ENCODE data around the gene ACAP3.
"Not testable (repeated sequence)": the region's sequence is repeated elsewhere in the genome, so short reads cannot be mapped to it uniquely, and the experiment has no call there.

The ACAP3 gene

DNA sequence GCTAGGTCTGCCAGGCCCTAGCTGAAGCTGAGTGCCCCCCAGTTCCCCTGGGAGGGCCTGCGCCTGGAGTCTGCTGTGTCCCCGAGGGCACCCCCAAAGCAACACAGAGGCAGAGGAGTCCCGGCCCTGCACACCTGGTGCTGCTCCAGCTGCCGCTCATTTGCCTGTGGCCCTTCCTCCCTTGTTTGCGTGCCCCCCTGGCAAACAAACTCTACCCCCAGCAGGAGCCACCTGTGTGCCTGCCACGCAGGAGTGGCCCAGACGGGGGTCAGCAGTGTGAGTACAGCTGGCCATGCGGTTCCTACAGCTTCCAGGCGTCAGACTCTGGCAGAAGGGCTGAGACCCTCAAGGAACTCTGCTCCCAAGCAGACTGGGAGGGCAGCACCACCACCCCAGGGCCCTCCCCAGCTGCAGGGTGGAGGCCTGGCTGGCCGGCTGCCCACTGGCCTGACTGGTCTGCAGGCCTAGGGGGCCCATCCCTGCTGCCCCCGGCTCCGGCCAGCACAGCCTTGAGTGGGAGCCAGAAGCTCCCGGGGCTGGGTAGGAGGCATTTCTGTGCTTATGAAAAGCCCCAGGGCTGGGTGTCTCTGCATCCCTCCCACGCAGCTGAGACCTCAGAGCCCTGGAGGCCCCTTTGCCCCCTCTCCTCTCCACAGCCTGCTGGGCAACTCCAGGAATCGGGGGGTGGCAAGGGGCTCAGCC lies 22.8 kb upstream of the ACAP3 start:
- DNase-seq: no peak

DNA sequence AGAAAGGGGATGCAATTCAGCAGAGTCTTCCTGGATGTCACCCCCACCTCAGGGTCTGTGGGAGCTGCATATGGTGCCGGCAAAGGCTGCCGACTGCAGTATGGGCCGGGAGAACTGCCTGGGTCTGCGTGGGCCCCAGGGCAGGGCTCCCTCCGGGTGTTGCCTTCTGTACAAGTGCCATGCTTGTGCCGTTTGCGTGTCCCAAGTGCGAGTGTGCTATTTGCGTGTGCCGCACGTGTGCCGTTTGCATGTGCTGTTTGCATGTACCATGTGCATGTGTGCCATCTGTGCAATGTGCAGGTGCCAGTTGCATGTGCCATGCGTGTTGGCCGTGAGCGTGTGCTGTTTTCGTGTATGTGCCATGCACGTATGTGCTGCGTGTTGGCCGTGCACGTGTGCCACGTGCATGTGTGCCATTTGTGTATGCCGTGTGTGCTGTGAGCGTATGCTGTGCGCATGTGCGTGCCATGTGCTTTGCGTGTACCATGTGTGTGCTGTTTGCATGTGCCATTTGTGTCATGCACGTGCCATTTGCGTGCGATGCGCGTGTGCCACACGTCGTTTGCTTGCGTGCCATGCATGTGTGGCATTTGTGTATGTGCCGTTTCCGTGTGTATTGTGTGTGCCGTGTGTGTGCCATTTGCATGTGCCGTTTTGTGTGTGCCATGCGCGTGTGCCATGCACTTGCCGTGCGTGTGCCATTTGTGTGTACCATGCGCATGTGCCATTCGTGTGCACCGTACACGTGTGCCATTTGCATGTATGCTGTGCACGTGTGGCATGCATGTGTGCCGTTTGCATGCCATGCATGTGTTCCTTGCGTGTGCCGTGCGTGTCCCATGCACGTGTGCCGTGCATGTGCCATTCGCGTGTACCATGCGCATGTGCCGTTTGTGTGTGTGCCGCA lies 21.8 kb upstream of the ACAP3 start:
- DNase-seq: no peak

DNA sequence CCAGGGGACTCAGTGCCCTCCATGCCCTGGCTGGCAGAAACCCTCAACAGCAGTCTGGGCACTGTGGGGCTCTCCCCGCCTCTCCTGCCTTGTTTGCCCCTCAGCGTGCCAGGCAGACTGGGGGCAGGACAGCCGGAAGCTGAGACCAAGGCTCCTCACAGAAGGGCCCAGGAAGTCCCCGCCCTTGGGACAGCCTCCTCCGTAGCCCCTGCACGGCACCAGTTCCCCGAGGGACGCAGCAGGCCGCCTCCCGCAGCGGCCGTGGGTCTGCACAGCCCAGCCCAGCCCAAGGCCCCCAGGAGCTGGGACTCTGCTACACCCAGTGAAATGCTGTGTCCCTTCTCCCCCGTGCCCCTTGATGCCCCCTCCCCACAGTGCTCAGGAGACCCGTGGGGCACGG lies 20.5 kb upstream of the ACAP3 start:
- DNase-seq: no peak

DNA sequence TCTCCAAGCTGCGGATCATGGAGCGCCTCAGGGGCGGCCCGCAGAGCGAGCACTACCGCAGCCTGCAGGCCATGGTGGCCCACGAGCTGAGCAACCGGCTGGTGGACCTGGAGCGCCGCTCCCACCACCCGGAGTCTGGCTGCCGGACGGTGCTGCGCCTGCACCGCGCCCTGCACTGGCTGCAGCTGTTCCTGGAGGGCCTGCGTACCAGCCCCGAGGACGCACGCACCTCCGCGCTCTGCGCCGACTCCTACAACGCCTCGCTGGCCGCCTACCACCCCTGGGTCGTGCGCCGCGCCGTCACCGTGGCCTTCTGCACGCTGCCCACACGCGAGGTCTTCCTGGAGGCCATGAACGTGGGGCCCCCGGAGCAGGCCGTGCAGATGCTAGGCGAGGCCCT lies 19.6 kb upstream of the ACAP3 start:
- DNase-seq: no peak

DNA sequence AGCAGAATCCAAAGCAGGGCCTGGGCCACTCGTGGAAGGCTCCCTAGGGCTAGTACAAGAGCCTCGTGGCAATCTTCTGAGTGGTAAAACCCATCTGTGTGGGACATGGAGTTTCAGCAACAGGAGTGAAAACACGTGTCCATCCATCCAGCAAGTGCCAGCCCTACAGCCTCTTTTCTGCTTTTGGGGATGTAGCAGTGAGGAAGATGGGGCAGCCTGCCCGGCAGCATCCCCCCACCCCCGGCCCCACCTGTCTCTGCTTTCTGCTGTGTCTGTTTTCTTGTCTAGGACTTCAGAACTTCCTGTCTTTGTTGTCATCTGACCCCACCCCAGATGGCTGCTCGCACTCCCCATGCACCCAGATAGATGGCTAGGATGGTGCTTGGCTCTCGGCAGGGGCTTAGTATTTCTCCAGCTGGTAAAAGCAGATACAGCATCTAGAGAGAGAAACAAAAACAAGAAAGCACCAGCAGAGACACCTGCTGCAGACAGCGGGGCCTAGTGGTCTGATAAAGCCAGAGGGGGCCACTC lies 18.4 kb upstream of the ACAP3 start:
- DNase-seq: no peak

DNA sequence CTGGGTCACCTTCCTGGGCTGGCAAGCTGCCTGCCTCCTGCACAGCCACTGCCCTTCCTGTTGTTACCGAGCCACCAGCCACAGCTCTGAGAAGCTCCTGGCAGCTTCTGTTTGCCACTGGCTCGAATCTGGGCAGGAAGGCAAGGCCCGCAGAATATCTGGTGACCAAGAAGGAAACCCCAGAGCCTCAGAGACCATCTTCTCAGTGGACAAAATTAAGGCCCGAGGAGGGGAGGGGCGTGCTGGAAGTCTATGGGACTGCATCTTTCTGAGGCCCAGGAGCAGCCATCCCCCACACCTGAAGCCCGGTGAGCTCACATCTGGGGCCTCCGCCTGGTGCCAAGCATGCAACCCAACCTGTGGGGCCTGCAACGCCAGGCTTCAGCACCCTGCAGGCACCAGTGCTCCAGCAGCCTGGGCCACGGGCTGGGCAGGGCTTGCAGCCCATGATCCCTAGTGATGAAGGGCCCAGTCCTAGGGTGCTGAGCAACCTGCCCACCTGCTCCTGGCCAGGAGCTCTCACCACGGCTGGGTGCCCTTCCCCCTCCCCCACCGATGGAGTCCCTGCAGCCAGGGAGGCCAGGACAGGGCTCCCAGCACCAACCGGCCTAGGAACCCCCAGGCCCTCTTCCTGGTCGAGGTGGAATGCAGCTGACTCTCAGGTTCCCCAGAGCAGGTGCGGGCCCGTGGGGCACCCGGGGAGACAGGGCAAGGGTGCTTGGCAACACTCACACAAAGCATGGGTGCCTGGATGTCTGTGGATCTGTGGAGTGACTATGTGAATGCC lies 17.8 kb upstream of the ACAP3 start:
- DNase-seq: no peak

DNA sequence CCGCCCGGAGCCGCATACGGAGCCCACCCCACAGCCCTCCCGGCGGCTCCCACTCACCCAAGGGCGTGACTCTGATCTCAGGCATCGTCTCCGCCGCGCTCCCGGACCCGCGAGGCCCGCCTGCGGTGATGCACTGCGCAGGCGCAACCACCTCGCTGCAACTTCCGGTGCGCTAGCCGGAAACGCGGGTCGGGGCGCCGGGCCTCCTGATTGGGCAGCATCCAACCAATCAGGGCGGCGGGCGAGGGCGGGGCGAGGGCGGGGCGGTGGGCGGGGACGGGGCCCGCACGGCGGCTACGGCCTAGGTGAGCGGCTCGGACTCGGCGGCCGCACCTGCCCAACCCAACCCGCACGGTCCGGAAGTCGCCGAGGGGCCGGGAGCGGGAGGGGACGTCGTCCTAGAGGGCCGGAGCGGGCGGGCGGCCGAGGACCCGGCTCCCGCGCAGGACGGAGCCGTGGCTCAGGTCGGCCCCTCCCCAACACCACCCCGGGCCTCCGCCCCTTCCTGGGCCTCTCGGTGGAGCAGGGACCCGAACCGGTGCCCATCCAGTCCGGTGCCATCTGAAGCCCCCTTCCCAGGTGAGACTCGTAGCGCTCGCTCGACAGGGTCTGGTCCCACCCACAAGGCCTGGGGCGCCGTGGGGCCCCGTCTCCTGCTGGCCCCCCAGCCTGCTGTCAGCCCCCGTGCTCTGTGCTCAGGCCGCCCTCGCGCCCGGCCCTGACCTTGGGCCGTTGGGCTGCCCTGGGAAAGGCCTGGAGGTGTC lies 17.0 kb upstream of the ACAP3 start, which contains the start of the genes CPTP and INTS11:
TSS of gene CPTP (plus strand) at position 279 of the 764 bp plus-strand sequence. CDS start 2,109 bp downstream, outside the sequence.
TSS of gene INTS11 (minus strand) at position 137 of the 764 bp plus-strand sequence. CDS start at position 85, 52 bp downstream.
- peak; percentile 95 for DNase-seq

DNA sequence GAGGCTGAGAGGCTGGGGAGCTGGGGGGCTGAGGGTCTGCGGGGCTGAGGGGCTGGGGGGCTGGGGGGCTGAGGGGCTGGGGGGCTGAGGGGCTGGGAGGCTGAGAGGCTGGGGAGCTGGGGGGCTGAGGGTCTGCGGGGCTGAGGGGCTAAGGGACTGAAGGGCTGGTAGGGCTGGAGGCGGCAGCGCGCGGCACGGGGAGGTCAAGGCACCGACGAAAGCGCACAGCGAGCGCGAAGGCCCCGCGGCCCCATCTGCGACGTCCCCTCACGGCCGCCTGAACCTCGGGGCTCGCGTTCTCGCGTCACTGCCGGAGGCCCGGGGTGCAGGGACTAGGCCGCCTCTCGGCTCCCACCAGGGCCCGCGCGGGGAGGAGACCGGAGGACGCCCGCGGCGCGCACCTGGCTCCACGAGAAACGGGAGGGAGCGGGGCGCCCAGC lies 16.4 kb upstream of the ACAP3 start:
- no peak for DNase-seq

DNA sequence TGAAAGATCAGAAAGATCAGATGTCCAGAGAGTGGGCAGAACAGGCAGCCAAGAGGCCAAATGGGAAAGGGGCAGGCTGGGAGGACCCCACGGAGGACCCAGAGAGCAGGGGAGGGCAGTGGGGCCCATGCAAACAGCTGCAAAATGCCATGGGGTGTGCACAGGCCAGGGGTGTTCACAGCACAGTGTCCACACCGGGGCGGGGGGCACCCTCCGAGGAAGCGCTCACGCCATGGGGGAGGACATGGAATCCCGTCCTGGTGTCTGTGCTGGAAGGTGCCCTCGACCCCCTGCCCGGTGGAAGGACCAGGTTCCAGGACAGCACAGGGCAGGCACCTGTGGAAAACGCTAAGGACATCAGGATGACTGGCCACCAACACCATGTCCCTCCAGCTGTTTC lies 15.2 kb upstream of the ACAP3 start:
- DNase-seq: no peak

DNA sequence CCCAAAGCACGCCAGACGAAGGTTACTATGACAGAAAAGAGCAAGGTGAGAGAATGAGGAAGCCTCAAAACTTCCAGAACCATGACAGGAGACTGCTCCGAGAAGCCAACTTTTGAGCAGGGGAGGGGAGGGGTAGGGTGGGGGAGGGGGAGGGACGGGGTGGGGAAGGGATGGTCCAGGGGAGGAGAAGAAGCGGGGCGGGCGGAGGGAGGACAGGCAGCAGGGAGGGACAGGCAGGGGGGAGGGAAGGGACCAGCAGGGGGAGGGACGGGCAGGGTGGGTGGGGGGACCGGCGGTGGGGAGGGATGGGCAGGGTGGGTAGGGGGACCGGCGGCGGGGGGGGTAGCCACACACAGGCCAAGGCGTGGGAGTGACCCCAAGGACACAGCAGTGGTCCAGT lies 14.7 kb upstream of the ACAP3 start:
- DNase-seq: no peak

DNA sequence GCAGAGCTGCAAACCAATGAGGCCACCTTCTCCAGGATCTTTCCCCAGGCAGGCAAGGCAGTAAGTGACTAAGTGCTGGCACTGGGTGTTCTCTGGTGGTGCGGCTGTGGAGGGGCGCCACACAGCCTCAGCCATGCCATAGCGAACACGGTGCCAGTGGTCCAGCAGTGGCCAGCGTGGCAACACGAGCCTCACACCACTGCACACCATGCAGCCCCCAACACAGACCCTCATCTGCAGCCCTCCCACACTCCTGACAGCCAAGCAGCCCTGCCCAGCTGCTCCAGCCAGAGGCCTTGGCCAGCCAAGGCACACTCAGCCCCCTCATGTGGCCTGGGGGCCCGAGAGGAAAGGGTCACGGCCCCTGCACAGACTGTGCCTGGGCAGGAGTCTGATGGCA lies 13.7 kb upstream of the ACAP3 start:
- no peak for DNase-seq

DNA sequence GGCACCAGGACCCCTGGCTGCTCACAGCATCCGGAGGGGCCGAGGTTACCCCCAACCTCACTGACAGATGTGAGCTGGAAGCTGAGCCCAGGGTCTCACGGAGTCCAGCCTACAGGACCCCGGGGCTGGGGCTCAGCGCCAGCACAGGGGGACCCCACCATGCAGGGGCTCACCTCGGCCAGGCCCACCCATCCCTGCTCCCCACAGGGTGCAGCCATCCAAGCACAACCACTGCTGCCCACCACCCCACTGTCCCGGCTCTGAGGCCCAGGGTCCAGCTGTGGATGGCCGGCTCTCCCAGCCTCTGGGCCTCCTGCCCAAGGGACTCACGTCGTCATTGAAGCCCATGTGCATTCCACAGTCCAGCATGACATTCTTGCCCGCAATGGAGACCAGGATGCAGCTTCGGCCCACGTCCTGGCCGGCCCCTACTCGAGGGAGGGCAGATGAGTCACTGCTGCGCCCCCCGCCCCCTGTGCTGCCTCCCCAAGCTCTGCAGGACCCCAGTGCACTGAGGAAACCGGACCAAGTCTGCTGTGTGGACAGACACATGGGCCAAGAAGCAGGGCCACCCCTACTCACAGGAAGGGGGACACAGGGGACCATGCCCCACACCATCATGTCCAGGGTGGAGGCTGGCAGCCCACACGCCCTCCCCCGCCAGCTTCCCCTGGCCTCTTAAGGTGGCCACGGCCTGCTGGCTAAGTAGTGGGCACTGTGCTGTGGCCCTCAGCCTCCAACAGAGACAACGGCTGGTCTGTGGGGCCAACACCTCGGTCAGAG lies 13.1 kb upstream of the ACAP3 start:
- DNase-seq: no peak

DNA sequence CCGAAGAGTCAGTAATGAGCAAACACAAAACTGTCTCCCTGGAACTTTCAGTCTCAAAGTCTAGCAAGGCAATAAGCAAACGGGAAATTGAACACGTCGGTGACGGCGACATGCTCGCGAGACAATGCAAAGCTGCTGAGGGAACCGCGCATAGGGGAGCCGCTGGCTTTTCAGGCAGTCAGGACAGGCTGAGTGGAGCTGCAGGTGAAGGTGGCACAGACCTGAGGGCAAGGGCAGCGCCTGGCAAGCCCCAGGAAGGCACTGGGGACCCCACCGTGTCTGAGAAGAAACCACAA lies 11.9 kb upstream of the ACAP3 start:
- no peak for DNase-seq

DNA sequence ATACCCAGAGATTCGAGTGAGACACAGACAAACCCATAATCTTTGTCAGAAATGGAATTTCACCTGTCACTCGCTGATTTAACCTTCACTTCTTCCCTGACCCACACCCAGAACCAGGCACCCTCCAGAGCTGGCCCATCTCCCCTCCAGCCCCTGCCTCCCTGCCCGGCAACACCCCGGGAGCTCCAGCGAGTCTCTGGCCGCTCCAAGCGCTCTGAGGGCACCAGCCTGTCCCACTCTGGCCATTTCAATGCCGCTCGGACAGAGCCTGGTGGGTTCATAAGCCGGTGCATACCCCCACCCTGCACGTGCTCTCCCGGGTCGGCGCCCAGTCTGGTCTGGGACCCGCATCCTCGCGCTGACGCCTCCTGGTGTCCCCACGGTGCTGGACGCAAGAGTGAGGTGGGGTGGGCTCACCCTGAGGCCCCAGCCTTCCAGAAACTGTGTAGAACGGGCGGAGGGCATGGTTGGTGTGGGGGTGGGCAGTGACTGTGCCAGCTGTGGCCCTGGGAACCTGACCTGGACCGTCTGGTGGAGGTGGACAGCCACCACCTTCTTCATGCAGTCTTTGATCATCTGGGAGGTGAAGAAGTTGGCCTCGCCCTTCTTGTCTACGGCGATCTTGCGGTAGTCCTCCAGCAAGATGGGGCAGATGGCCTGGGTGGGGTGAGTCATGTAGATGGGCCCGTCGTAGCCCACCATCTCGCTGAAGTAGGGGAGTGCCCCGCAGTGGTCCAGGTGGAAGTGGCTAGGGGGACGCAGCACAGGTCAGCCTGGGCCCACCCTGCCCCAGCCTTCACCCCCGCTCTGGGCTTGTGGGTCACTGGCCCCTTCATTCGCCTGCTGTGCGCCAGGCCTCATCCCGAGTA lies 11.3 kb upstream of the ACAP3 start:
- no peak for DNase-seq

DNA sequence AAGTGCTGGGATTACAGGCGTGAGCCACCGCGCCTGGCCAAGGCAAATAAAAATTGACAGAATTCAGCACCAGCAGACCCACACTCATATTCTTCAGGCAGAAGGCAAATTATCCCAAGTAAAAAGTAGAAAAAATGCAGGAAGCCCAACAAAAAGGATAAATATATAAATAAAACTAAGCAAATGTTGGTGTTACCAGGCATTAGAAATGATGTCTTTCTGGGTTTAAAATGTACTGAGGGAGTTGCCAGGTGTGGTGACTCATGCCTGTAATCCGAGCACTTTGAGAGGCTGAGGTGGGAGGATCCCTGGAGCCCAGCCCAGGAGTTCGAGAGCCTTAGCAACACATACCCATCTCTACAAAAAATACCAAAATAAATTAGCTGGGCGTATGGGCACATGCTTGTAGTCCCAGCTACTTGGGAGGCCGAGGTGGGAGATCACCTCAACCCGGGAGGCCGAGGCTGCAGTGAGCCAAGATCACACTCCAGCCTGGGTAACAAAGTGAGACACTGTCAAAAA lies 10.5 kb upstream of the ACAP3 start:
- DNase-seq: no peak

DNA sequence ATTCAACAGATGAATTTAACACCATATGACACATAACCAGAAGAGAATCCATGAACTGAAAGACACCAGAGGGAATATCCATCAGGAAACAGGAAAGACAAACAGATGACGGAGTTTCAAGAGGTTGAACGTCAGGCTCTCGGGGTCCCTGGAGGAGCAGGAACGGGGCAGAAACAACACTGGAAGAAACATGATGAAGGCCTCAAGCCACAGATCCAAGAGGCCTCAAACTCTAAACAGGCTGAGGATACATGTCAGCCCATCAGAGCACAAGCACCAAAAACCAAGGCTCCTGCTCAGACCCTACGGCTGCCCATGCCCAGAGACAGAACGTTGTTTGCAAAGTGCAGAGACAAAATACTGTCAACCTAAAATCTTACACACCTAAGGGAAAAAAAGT lies 9.7 kb upstream of the ACAP3 start:
- no peak for DNase-seq

DNA sequence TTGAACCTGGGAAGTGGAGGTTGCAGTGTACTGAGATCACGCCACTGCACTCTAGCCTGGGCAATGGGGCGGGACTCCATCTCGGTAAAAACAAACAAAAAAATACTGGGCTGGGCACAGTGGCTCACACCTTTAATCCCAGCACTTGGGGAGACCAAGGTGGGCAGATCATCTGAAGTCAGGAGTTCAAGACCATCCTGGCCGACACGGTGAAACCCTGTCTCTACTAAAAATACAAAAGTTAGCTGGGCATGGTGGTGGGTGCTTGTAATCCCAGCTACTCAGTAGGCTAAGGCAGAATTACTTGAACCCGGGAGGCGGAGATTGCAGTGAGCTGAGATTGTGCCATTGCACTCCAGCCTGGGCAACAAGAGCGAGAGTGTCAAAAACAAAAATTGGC lies 8.5 kb upstream of the ACAP3 start:
- not testable (repeated sequence) for DNase-seq

DNA sequence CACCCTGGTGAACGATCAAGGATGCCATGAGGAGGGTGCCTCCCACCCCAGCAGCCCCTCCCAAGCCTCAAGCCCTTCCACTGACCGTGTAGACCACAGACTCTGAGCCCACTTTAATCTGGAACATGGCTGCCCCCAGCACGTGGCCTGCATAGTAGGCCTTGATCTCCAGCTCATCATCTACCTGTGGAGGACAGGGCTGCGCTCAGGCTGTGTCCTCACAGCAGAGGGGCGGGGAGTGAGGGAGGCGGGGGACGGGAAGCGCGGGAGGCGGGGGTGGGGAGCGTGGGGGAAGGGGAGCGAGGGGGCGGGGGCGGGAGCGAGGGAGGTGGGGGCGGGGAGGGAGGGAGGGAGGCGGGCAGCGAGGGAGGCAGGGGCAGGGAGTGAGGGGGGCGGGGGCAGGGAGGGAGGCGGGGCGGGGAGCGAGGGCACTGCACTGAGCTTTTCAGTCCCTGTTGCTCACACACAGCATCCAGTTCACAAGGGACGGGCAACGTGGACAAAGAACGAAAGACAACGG lies 7.8 kb upstream of the ACAP3 start:
- DNase-seq: peak; percentile 55

DNA sequence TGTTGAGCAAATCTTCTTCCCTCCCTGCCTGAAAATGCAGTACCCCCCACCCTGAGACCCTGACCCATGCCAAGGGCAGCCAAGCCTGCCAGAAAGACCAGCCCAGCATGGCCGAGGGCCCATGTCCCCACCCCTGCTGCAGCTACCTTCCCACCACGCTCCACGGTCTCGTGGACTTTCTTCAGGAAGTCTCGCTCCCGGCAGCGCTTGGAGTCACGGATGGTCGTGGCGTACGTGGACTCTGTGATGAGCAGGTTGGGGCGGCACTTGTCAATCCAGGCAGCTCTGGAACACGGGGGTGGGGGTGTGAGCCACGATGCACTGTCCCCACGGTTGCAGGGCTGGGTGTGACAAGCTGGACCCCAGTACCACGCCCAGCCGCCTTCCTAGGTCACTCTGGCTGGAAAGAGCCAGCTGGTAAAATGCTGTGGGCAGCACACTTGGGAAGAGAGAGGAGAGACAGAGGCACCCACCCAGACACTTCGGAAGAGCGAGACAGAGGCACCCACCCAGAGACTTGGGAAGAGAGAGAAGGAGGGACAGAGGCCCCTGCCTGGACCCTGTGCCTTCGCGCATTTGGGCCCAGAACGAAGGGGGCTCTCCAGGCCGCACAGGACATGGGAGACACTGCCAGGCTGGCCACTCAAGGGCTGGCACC lies 7.1 kb upstream of the ACAP3 start:
- DNase-seq: no peak

DNA sequence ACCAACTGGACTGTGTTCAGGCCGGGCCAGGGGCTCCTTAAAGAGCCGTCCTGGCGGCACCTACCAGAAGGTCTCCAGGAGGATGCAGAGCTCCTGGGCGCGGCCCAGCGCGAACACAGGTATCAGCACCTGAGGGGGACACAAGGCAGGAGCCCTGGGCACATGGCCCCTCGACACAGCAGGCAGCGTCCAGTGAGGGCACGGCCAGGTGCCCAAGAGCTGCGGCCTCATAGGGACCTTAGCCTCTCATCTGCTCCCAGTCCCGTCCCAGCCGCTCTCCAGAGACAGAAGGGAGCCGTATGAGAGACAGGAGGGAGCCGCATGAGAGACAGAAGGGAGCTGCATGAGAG lies 6.5 kb upstream of the ACAP3 start:
- DNase-seq: no peak

All from NCI-H82 (cell line).